Measurements from ENCODE around the gene PIAS4.

GRCh38 chr19:4082172-4082571 is 74.6 kb downstream of the PIAS4 start:
- no peak for TF ChIP-seq CTCF (IDR thresholded peaks at IDR 0.05)
- TF ChIP-seq EZH2 (IDR thresholded peaks at IDR 0.05): no peak
